GM19238 (cell line): Measurements from ENCODE around the gene KCTD2.
"Not testable (repeated sequence)": the region's sequence is repeated elsewhere in the genome, so short reads cannot be mapped to it uniquely, and the experiment has no call there.

Experiments used
- DNase-seq: peaks from one replicate; pipeline ENCODE4 v3.0.0; 2011; ENCODE audit warnings: low spot score; ENCODE audit not compliant: insufficient read length

Gene KCTD2

DNA sequence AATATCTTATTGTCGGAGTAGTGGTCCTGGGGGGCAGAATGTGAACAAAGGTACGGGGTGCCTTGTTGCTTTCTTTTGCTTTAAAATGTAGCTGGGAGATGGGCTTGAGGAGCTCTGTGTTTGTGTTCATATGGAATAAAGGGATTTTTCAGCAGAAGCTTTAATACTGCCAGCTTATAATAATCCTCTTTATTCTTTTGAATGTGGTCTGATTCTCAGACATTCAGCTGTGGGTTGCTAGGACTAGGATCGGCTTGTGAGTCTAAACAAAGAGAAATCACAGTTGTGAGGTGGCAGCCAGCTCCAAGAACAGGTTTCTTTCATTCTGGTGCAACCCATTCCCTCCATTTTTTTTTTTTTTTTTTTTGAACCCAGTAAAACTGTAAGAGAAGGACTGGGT lies 27.3 kb upstream of the KCTD2 start:
- DNase-seq, result no peak

- DNase-seq, result no peak
Observed at GRCh38 chr17:75020331-75021110, 26.5 kb upstream of the KCTD2 start.

GRCh38 chr17:75024686-75025397 lies 22.2 kb upstream of the KCTD2 start:
- DNase-seq, result no peak

DNA sequence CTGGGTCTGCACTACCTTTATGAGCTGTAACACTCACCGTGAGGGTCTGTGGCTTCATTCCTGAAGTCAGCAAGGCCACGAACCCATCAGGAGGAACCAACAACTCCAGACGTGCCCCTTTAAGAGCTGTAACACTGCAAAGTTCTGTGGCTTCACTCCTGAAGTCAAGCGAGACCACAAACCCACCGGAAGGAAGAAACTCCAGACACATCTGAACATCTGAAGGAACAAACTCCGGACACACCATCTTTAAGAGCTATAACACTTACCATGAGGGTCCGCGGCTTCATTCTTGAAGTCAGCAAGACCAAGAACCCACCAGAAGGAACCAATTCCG lies 21.7 kb upstream of the KCTD2 start:
- DNase-seq, result not testable (repeated sequence)

GRCh38 chr17:75026650-75027049 lies 20.4 kb upstream of the KCTD2 start:
- not testable (repeated sequence) for DNase-seq

GRCh38 chr17:75030161-75030560 lies 16.9 kb upstream of the KCTD2 start:
- DNase-seq, result no peak

GRCh38 chr17:75031972-75032719 lies 14.9 kb upstream of the KCTD2 start:
- DNase-seq, result no peak

DNA sequence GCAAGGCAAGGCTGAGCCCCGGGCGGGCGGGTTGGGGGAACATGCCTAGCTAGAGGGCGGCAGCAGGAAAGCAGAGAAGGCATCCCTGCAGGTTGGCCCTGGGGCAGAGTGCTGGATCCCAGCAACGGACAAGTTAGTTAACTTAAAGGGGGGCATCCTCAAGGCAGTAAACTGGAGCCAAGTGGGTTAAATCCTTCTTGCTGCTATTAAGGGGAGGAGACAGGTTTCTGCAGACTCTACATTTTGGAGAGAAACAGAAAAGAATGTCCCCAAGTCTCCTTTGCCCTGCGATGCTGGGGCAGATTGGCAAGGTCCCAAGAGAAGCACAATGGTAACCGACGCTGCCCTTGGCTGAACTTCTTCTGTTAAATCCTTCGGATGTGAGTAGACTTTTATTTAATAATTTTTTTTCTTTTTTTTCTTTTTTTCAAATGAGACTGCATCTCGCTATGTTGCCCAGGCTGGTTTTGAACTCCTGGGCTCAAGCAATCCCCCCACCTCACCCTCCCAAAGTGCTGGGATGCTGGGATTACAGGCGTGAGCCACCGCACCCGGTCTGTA lies 14.2 kb upstream of the KCTD2 start:
- no peak for DNase-seq

DNA sequence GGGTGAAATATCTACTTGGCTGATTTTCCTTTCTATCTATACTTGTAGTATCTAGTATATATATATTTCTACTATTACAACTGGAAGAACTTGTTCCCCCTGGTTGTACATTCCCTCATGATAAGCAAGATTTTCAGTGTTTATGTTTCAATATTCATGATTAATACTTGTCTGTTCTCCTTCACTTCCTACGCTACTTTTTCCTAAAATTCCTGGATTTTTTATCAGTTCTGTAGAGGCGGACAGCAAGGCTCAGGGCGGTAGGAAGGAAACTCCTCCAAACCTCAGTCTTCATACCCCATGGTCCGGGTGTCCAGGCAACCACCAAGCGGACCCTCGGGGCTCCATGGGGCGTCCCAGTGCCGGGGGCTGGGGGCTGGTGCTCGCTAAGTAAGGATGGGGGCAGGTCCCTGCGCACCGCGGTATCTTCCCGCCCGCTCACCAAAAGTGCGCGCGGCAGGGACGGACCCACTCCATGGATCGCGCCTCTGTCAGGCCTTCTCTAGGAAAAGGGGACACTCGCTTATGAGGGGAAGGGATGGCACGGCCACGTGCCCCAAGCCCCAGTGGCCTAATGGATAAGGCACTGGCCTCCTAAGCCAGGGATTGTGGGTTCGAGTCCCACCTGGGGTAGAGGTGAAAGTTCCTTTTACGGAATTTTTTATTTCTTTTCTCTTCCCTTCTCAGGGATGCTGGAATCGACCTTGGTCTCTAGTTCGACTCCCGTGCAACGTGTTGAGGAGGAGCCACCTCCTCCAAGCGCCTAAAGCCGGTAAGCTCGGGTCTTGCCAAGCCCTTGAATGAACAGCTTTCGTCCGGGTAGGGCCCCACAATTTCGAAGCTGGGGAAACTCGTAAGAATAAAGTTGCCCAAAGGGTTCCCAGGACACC lies 13.4 kb upstream of the KCTD2 start:
- DNase-seq, result peak; percentile 57

DNA sequence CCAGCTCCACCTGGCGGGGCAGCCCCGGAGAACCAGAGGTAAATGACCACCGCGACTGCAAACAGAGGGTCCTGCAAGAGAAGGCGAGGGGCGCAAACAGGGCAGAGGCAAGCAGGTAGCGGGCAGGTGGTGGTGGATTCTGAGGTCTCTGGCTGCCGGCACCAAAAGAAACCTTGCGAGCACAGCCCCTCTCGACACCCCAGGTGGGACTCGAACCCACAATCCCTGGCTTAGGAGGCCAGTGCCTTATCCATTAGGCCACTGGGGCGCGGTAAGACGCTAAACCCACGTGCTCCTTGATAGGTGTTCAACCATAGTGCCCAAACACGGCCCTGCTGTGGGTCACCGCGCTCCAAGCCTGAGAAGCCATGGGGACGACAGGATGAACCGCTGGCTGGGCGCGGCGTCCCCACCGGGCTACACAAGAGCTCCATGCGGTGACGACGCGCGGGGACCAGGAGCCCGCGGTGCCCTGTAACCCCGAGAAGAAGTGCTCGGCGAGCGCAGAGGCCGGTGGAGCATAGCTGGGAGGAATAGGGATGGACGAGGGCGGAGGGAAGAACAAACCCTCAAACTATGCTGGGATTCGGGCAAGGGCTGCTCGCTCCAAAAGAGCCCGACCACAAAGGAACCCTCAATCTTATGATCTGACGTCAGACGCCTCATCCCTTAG lies 12.7 kb upstream of the KCTD2 start:
- peak; percentile 70 for DNase-seq

- DNase-seq, result no peak
Observed at GRCh38 chr17:75036643-75037268, 10.3 kb upstream of the KCTD2 start.

DNA sequence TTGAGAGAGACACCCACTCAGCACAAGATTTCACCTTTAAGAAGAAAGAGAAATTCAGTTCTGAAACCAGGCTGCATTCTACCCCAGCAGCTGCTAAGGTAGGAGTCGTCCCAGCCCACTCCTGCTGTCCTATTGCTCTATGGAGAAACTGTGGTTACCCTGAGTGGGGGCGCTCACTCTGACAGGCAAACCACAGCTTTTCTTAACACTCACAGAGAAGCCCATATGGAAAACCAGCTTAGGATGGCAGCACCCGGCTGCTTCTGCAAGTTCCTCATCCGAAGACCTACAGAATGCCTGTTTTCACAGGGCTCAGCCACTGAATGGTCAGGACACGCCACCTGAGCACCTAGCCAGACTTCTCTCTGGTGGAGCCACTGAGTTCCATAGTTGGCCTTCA lies 7.8 kb upstream of the KCTD2 start:
- no peak for DNase-seq

DNA sequence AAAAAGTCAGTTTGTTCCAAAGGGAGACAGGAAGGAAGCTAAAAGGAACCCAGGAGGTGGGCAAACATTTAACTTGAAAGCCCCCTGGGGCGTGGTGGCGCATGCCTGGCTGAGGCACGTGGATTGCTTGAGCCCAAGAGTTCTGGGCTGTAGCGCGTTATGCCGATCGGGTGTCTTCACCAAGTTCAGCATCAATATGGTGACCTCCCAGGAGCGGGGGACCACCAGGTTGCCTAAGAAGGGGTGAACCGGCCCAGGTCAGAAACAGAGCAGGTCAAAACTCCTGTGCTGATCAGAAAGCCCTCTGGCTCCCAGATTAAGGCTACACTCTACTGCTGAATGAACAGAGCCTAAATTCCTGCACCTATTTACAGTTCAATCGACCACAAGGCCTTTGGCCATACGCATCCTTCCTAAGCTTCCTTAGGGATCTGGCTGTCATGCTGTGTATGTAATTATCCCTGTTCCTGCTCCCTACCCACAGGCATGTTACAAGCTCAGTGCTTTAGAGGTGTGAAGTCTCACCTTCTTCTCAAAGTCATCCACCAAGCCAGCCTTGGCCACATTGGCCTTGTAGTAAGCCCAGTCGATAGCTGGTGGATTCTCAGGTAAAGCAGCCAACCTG lies 5.3 kb upstream of the KCTD2 start:
- no peak for DNase-seq

- not testable (repeated sequence) for DNase-seq
Observed at GRCh38 chr17:75043789-75044188, 3.2 kb upstream of the KCTD2 start.

DNA sequence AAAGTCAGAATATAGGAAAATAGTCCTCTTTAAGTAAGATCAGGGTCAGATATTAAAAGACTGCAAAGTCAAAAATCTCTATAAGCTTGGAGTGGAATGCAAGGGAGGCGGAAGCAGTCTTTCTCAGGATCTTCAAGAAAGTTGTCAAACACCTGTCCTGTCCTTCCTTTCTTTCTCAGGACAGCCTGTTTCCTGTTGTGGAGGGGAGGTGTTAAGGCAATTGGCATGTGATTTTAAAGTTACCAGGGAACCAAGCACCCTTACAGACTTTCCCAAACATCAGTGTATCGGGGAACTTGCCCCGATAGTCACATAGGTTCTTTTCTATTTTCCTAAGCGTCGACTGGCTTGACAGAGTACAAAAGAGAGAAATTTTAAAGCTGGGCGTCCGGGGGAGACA lies 2.3 kb upstream of the KCTD2 start:
- no peak for DNase-seq

DNA sequence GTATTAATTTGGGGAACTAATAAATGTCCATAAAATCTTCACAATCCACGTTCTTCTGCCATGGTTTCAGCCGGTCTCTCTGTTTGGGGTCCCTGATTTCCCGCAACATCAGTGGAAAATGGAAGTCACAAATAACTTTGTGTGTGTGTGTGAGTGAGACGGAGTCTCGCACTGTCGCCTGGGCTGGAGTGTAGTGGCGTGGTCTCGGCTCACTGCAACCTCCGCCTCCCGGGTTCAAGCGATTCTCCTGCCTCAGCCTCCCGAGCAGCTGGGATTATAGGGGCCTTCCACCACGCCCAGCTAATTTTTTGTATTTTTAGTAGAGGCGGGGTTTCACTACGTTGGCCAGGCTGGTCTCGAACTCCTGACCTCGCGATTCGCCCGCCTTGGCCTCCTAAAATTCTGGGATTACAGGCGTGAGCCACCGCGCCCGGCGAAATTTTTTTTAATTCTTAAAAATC lies 1.0 kb upstream of the KCTD2 start:
- DNase-seq, result not testable (repeated sequence)

GRCh38 chr17:75047398-75048098 lies 523 bp downstream of the KCTD2 start:
- no peak for DNase-seq

DNA sequence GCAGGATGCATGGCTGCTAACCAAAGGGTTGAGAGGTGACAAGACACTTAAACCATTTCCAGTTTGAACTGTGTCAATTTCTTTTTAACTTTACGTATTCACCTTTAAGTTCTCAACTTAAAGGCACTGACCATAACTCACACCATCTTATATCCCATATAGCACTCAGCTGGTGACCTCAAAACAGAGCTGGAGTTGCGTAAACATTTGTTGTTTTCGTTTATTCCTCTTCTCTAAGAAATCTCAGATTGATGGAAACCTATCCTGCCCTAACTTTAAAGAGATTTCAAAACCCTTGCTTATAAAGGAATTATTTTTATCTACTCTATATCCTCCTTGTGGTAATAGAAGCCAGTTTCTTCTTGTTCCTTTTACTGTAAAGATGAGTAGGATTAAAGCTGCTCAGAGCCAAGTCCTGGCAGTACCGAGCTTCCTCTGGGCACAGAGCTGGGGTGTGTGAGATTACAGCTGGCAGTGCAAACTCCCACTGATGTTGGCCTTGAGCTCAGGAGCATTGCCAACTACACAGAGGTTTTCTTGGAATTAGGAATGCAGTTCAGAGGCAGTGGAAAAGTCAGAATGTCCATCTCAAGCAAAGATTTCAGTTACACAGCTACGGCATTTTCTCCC lies 1.3 kb downstream of the KCTD2 start:
- no peak for DNase-seq
